SK-N-SH (cell line): Measurements from ENCODE around the gene HASPIN. TPM values are rescaled to one million over a fixed set of nuclear protein-coding genes. Genes with fewer than 3 reads are reported as not detected.
"Not testable (repeated sequence)": the region's sequence is repeated elsewhere in the genome, so short reads cannot be mapped to it uniquely, and the experiment has no call there.

Experiments
- CTCF ChIA-PET: fragments of 300-600, 350-600 bp; formaldehyde crosslinking; extraction: SDS; loops from one replicate; lab custom pipeline; 2021; lab: Yijun Ruan, JAX
- POLR2A ChIA-PET: fragments of 350-600 bp; sonication (Branson Sonifier 250); formaldehyde crosslinking; extraction: SDS; loops from one replicate; lab custom pipeline; 2020; ENCODE audit warnings: antibody characterized with exemption, inconsistent platforms; lab: Yijun Ruan, JAX
- DNase-seq: peaks from one replicate; pipeline ENCODE4 v3.0.0; 2012
- H2AFZ ChIP-seq: fragments of 200-600 bp; sonication (generic); 2 replicates; pipeline ENCODE4 v1.8.1; 2016; ENCODE audit warnings: antibody characterized with exemption, mild to moderate bottlenecking, low read depth
- H3F3A ChIP-seq: fragments of 200-600 bp; sonication (generic); replicated peaks from 2 replicates; pipeline ENCODE3; 2016; ENCODE audit warnings: antibody characterized with exemption, mild to moderate bottlenecking; ENCODE audit not compliant: insufficient read depth
- H3K27ac ChIP-seq, 2 experiments: fragments of 200-500 bp in 1 of 2; fragments of 200-600 bp in 1 of 2; sonication (Bioruptor generic) in 1 of 2; sonication (generic), shearing (Covaris generic) in 1 of 2; 2 replicates each; pipeline versions ENCODE4 v1.5.1 to v1.6.1; 2014 to 2016; ENCODE audit warnings: low read depth in 2 of 2, inconsistent platforms in 1 of 2, low read length in 1 of 2, mild to moderate bottlenecking in 1 of 2, mixed read lengths in 1 of 2
- H3K27me3 ChIP-seq: fragments of 200-600 bp; sonication (generic), shearing (Covaris generic); 2 replicates; pipeline ENCODE4 v1.6.1; 2016; ENCODE audit warnings: mixed run types; ENCODE audit not compliant: insufficient read depth
- H3K36me3 ChIP-seq, 2 experiments: fragments of 200-500 bp in 1 of 2; fragments of 200-600 bp in 1 of 2; sonication (Bioruptor generic) in 1 of 2; sonication (generic) in 1 of 2; replicated peaks in 1 of 2; 2 replicates each; pipeline versions ENCODE3 to v1.5.1; 2014 to 2016; ENCODE audit warnings: low read length in 1 of 2, mild to moderate bottlenecking in 1 of 2; ENCODE audit not compliant: insufficient read depth in 2 of 2, control insufficient read depth in 1 of 2
- H3K4me1 ChIP-seq, 2 experiments: fragments of 200-500 bp in 1 of 2; fragments of 200-600 bp in 1 of 2; sonication (Bioruptor generic) in 1 of 2; sonication (generic), shearing (Covaris generic) in 1 of 2; 2 replicates each; pipeline versions ENCODE4 v1.5.1 to v1.6.1; 2014 to 2016; ENCODE audit warnings: low read depth in 1 of 2, low read length in 1 of 2, mixed run types in 1 of 2; ENCODE audit not compliant: insufficient read depth in 2 of 2, control insufficient read depth in 1 of 2
- H3K4me2 ChIP-seq: fragments of 200-600 bp; sonication (generic), shearing (Covaris generic); 2 replicates; pipeline ENCODE4 v1.6.1; 2017; ENCODE audit warnings: mixed run types
- H3K4me3 ChIP-seq, 2 experiments: fragments of 200-500 bp in 1 of 2; fragments of 200-600 bp in 1 of 2; sonication (Bioruptor generic) in 1 of 2; sonication (generic), shearing (Covaris generic) in 1 of 2; 2 replicates each; pipeline versions ENCODE4 v1.5.1 to v1.8.1; 2014 to 2016; ENCODE audit warnings: low read depth in 2 of 2, inconsistent platforms in 1 of 2, low read length in 1 of 2, mild to moderate bottlenecking in 1 of 2, mixed read lengths in 1 of 2, moderate library complexity in 1 of 2
- H3K79me2 ChIP-seq: fragments of 200-600 bp; sonication (generic); 2 replicates; pipeline ENCODE4 v1.8.1; 2017; ENCODE audit warnings: mild to moderate bottlenecking; ENCODE audit not compliant: insufficient read depth
- H3K9ac ChIP-seq: fragments of 200-600 bp; sonication (generic); 2 replicates; pipeline ENCODE4 v1.6.1; 2017; ENCODE audit warnings: mixed run types
- H3K9me2 ChIP-seq: fragments of 200-600 bp; sonication (generic); 2 replicates; pipeline ENCODE4 v1.6.1; 2017; ENCODE audit warnings: mixed run types
- H3K9me3 ChIP-seq: fragments of 200-600 bp; sonication (generic); 2 replicates; pipeline ENCODE4 v1.6.1; 2017; ENCODE audit warnings: mixed run types, mild to moderate bottlenecking, moderate library complexity
- H4K20me1 ChIP-seq: fragments of 200-600 bp; sonication (generic); 2 replicates; pipeline ENCODE4 v1.6.1; 2017; ENCODE audit warnings: mild to moderate bottlenecking, mixed run types; ENCODE audit not compliant: insufficient read depth
- FOSL2 ChIP-seq: IDR thresholded peaks from 2 replicates; pipeline ENCODE4 v1.4.0; 2012; ENCODE audit warnings: low read depth, mild to moderate bottlenecking, moderate library complexity, borderline replicate concordance
- JUND ChIP-seq: IDR thresholded peaks from 2 replicates; pipeline ENCODE4 v1.4.0; 2012
- MXI1 ChIP-seq: IDR thresholded peaks from 2 replicates; pipeline ENCODE4 v1.6.1; 2012; ENCODE audit warnings: mild to moderate bottlenecking, low read depth, low read length, improper control_type of control experiment
- POLR2AphosphoS5 ChIP-seq: IDR thresholded peaks from 2 replicates; pipeline ENCODE4 v1.6.1; 2012; ENCODE audit warnings: low read depth, low read length
- RAD21 ChIP-seq: IDR thresholded peaks from 2 replicates; pipeline ENCODE4 v1.6.1; 2012; ENCODE audit warnings: mild to moderate bottlenecking, low read length
- TAF1 ChIP-seq: IDR thresholded peaks from 2 replicates; pipeline ENCODE4 v1.6.1; 2012; ENCODE audit warnings: low read depth, mild to moderate bottlenecking, low read length, moderate library complexity, borderline replicate concordance
- WGBS: methylation state at CpG from one replicate; pipeline ENCODE4 v1.1.6; 2017; ENCODE audit warnings: low lambda C conversion rate; 5-methylcytosine and 5-hydroxymethylcytosine counted together
- polyA plus RNA-seq, 3 experiments: library from polyadenylated mRNA; depleted of rRNA; stranded (reverse); fragments of >200 nt; gene quantifications; 2 replicates each; pipeline ENCODE4 v1.2.3, GENCODE V29; 2012
- TF ChIP-seq, protein P1 (sequence below): IDR thresholded peaks from 2 replicates; pipeline ENCODE4 v1.4.0; 2012; ENCODE audit warnings: low read depth, borderline replicate concordance
- TF ChIP-seq, protein P2 (sequence below): IDR thresholded peaks from 2 replicates; pipeline ENCODE4 v1.4.0; 2012; ENCODE audit warnings: low read depth
- TF ChIP-seq, protein P3 (sequence below): fragments of 150-350 bp; IDR thresholded peaks from 2 replicates; pipeline ENCODE4 v1.6.1; 2016; ENCODE audit warnings: mild to moderate bottlenecking, low read depth, low read length

The HASPIN gene
- polyA plus RNA-seq, 1 of the 3 experiments (the other 2 are of a cell fraction) = 1.4 TPM

DNA sequence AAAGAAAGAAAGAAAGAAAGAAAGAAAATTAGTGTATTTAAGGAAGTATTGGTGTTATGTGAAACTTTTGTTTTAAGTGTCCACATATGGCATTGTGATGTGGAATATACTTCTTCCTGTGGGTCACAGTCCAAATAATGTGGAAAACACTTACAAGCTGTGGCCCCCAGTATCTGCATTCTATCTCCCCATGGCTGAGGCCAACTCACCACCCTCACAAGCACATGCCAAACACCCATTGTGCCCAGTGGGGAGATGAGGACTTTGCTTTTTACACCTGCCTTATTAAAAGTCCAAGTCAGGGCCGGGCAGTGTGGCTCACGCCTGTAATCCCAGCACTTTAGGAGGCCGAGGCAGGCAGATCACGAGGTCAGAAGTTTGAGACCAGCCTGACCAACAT is 23.8 kb upstream of the HASPIN start:
- Histone ChIP-seq H4K20me1 (no peaks in the 10 kb centered on the region), H3K36me3 (no peaks in the 10 kb centered on the region), H3K9me3 (no peaks in the 10 kb centered on the region), H3K27ac (no peak overlapping the region), H3K79me2 (no peaks in the 10 kb centered on the region), H2AFZ (no peak overlapping the region), H3K4me3 (no peak overlapping the region), H3K4me1 (peaks cover 0 to 9% of the 10 kb centered on the region in 2 experiments; a peak in 1 of 4 replicates), H3K27me3 (no peaks in the 10 kb centered on the region), H3K4me2 (no peak overlapping the region), H3F3A (no peaks in the 10 kb centered on the region), H3K9ac (no peak overlapping the region), H3K9me2 (no peaks in the 10 kb centered on the region)
- WGBS = 73% methylated on average over 4 of the region's 4 CpGs
- ChIA-PET CTCF (no interaction called here), POLR2A (no interaction called here)
- DNase-seq = no peak
- TF ChIP-seq FOSL2 (no peak), POLR2AphosphoS5 (no peak), RAD21 (no peak), TAF1 (no peak), JUND (no peak), MXI1 (no peak)
- TF ChIP-seq, protein P1, sequence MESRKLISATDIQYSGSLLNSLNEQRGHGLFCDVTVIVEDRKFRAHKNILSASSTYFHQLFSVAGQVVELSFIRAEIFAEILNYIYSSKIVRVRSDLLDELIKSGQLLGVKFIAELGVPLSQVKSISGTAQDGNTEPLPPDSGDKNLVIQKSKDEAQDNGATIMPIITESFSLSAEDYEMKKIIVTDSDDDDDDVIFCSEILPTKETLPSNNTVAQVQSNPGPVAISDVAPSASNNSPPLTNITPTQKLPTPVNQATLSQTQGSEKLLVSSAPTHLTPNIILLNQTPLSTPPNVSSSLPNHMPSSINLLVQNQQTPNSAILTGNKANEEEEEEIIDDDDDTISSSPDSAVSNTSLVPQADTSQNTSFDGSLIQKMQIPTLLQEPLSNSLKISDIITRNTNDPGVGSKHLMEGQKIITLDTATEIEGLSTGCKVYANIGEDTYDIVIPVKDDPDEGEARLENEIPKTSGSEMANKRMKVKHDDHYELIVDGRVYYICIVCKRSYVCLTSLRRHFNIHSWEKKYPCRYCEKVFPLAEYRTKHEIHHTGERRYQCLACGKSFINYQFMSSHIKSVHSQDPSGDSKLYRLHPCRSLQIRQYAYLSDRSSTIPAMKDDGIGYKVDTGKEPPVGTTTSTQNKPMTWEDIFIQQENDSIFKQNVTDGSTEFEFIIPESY = no peak
- TF ChIP-seq, protein P2, sequence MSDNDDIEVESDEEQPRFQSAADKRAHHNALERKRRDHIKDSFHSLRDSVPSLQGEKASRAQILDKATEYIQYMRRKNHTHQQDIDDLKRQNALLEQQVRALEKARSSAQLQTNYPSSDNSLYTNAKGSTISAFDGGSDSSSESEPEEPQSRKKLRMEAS = no peak
- TF ChIP-seq, protein P3, sequence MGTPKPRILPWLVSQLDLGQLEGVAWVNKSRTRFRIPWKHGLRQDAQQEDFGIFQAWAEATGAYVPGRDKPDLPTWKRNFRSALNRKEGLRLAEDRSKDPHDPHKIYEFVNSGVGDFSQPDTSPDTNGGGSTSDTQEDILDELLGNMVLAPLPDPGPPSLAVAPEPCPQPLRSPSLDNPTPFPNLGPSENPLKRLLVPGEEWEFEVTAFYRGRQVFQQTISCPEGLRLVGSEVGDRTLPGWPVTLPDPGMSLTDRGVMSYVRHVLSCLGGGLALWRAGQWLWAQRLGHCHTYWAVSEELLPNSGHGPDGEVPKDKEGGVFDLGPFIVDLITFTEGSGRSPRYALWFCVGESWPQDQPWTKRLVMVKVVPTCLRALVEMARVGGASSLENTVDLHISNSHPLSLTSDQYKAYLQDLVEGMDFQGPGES = no peak

DNA sequence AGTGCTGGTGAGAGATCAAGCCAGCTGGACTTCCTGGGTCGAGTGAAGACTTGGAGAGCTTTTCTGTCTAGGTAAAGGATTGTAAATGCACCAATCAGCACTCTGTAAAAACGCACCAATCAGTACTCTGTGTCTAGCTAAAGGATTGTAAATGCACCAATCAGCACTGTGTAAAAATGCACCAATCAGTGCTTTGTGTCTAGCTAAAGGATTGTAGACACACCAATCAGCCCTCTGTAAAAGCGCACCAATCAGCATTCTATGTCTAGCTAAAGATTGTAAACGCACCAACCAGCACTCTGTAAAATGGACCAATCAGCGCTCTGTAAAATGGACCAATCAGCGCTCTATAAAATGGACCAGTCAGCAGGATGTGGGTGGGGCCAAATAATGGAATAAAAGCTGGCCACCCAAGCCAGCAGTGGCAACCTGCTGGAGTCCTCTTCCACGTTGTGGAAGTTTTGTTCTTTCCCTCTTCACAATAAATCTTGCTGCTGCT is 21.6 kb upstream of the HASPIN start:
- CTCF ChIA-PET = interaction anchor here (1.4 kb wide), 1 partner anchor 36 kb away, joined by 4 read pairs; no protein-coding TSS in a partner anchor
- DNase-seq, H3K4me2 ChIP-seq, H3F3A ChIP-seq, H3K4me1 ChIP-seq, H3K9me3 ChIP-seq, H2AFZ ChIP-seq, H3K4me3 ChIP-seq, H4K20me1 ChIP-seq, H3K27ac ChIP-seq, H3K79me2 ChIP-seq, H3K27me3 ChIP-seq, H3K9me2 ChIP-seq, H3K36me3 ChIP-seq, POLR2A ChIA-PET, H3K9ac ChIP-seq: not testable (repeated sequence)
- WGBS = 60% methylated on average over 5 of the region's 7 CpGs
